Lung (tissue), 12 donors: ENCODE measurements around the gene ZNF784. TPM values are rescaled to one million over a fixed set of nuclear protein-coding genes. Genes with fewer than 3 reads are reported as not detected.

Source experiments
- ATAC-seq: fragments of 200-7000 bp; cut with Tn5 transposase; one replicate; pipeline ENCODE4 v1.9.1; 2020; ENCODE audit warnings: moderate number of reproducible peaks; ENCODE audit not compliant: insufficient read depth, low FRiP score
- DNase-seq, 3 donors: peaks; one replicate each; pipeline ENCODE4 v3.0.0-alpha.2; 2013 to 2017
- H3K27ac ChIP-seq, 2 donors: one replicate each; pipeline ENCODE4 v1.5.1; 2013; ENCODE audit warnings: mild to moderate bottlenecking in 2 of 2, moderate library complexity in 2 of 2, control low read depth in 1 of 2, inconsistent platforms in 1 of 2, low read depth in 1 of 2, low read length in 1 of 2
- H3K27me3 ChIP-seq, 3 donors: one replicate each; pipeline ENCODE4 v1.5.1; 2013; ENCODE audit warnings: low read length in 2 of 3; ENCODE audit not compliant: control insufficient read depth in 3 of 3, insufficient read depth in 3 of 3
- H3K36me3 ChIP-seq, 4 donors: one replicate each; pipeline ENCODE4 v1.5.1; 2013; ENCODE audit warnings: low read length in 4 of 4, mild to moderate bottlenecking in 1 of 4, moderate library complexity in 1 of 4; ENCODE audit not compliant: control insufficient read depth in 4 of 4, insufficient read depth in 4 of 4
- H3K4me1 ChIP-seq, 5 donors: one replicate each; pipeline ENCODE4 v1.5.1; 2013; ENCODE audit warnings: low read length in 5 of 5, mild to moderate bottlenecking in 2 of 5, moderate library complexity in 1 of 5; ENCODE audit not compliant: control insufficient read depth in 5 of 5, insufficient read depth in 5 of 5
- H3K4me3 ChIP-seq: one replicate; pipeline ENCODE4 v1.5.1; 2013; ENCODE audit warnings: mild to moderate bottlenecking, control low read depth, moderate library complexity
- H3K9ac ChIP-seq, 2 donors: one replicate each; pipeline ENCODE4 v1.5.1; 2013; ENCODE audit warnings: low read length in 2 of 2, control low read depth in 1 of 2; ENCODE audit not compliant: insufficient read depth in 1 of 2
- H3K9me3 ChIP-seq, 4 donors: one replicate each; pipeline ENCODE4 v1.5.1; 2013; ENCODE audit warnings: low read length in 3 of 4, mild to moderate bottlenecking in 1 of 4, moderate library complexity in 1 of 4; ENCODE audit not compliant: control insufficient read depth in 4 of 4, insufficient read depth in 3 of 4
- CTCF ChIP-seq: IDR thresholded peaks from 2 replicates; pipeline ENCODE4 v1.5.1; 2012; ENCODE audit warnings: mild to moderate bottlenecking; ENCODE audit errors: control extremely low read depth, extremely low read depth
- WGBS, 2 donors: extraction: QIAGEN DNeasy Blood & Tissue Kit; methylation state at CpG; one replicate each; pipeline ENCODE4 v1.1.7; 2013; 5-methylcytosine and 5-hydroxymethylcytosine counted together
- polyA plus RNA-seq, 2 donors: library from polyadenylated mRNA; stranded (reverse); fragments of 200-250 nt; gene quantifications; one replicate each; pipeline ENCODE4 v1.2.1, GENCODE V29; 2013
- total RNA-seq, 2 donors: library from RNA; depleted of rRNA in 1 of 2; stranded (reverse); fragments of >200 nt in 1 of 2; gene quantifications; one replicate each; pipeline ENCODE4 v1.2.1, GENCODE V29; 2014 to 2021
- donor health status: control.
- donor health status: control.
- donor health status: Bipolar disorder and iron deficiency.
- donor health status: healthy.
- donor health status: DM: yes; HTN: yes; CAD: no.

ZNF784 gene
- total and polyA plus RNA-seq, 4 donors, result 6.3 to 9.4 (median 6.9) TPM

GRCh38 chr19:55613396-55613795, 11.0 kb downstream of the ZNF784 start:
- Histone ChIP-seq H3K9me3 (no peaks in the 10 kb centered on the region), H3K27me3 (no peaks in the 10 kb centered on the region), H3K27ac (no peak overlapping the region), H3K4me1 (peaks cover 0 to 10% (median under 1%) of the 10 kb centered on the region in 5 donors), H3K4me3 (no peak overlapping the region), H3K9ac (no peak overlapping the region), H3K36me3 (peaks cover 13 to 52% (median 21%) of the 10 kb centered on the region in 4 donors)
- TF ChIP-seq CTCF, result no peak
- WGBS, 2 donors, result 96 to 97% methylated on average over 24 to 27 of the region's 27 CpGs
- ATAC-seq (no peak), DNase-seq (no peak)

GRCh38 chr19:55611983-55612645, 12.3 kb downstream of the ZNF784 start:
- no peak overlapping the region for H3K4me3 ChIP-seq
- TF ChIP-seq CTCF, result no peak
- H3K27ac ChIP-seq, result peak overlapping the region in 1 of 2 donors; percentile 84
- ATAC-seq (no peak), DNase-seq (no peak)
- H3K27me3 ChIP-seq, result no peaks in the 10 kb centered on the region
- no peaks in the 10 kb centered on the region for H3K9me3 ChIP-seq
- H3K4me1 ChIP-seq, result peaks cover 0 to 10% (median 0%) of the 10 kb centered on the region in 5 donors
- no peak overlapping the region for H3K9ac ChIP-seq
- H3K36me3 ChIP-seq, result peaks cover 13 to 48% (median 15%) of the 10 kb centered on the region in 4 donors
- 80 to 84% methylated on average over 3 of the region's 3 CpGs for WGBS, 2 donors

- 71 to 82% methylated on average over 15 of the region's 15 CpGs for WGBS, 2 donors
- H3K4me1 ChIP-seq, result peaks cover 0 to 13% (median 5%) of the 10 kb centered on the region in 5 donors
- DNase-seq (no peak), ATAC-seq (no peak)
- no peak overlapping the region for H3K4me3 ChIP-seq
- no peaks in the 10 kb centered on the region for H3K27me3 ChIP-seq
- no peak overlapping the region for H3K9ac ChIP-seq
- peak overlapping the region in 1 of 2 donors; percentile 84 for H3K27ac ChIP-seq
- peaks cover 13 to 44% (median 16%) of the 10 kb centered on the region in 4 donors for H3K36me3 ChIP-seq
- no peaks in the 10 kb centered on the region for H3K9me3 ChIP-seq
- no peak for TF ChIP-seq CTCF
These were observed 12.9 kb downstream of the ZNF784 start for GRCh38 chr19:55611300-55611982.
